H54 (cell line): ENCODE measurements around the gene NUMA1.

Experiments
- DNase-seq: peaks from one replicate; pipeline ENCODE4 v3.0.0; 2011; ENCODE audit warnings: low spot score, mixed read lengths; ENCODE audit not compliant: insufficient read length
- FAIRE-seq: peaks from 3 replicates; lab custom pipeline; 2011; peaks lifted over from hg19 to GRCh38; lab: Jason Lieb, UNC
- POLR2A ChIP-seq: IDR thresholded peaks from 2 replicates; pipeline ENCODE4 v1.6.1; 2011; ENCODE audit warnings: low read depth, mild to moderate bottlenecking, low read length

Gene NUMA1

DNA sequence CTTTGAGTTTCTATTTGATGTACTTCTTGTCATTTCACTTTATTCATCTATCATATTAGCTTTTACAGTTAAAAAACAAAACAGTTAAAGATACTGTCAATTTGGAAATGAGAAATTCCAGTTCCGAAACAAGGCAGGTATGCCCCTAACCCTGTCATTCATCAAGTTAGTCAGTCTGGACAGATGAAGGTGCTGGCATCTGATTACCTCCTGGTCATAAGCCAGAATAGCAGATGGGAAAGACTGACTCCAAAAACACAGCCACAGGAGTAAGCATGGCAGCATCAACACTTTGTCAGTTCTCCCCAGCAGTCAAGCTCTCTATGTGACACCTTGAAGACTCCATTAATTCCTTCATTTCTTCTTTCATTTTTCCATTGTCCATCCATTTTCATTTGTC is 4.6 kb upstream of the NUMA1 start:
- DNase-seq (no peak), FAIRE-seq (no peak)
- TF ChIP-seq POLR2A = no peak

DNA sequence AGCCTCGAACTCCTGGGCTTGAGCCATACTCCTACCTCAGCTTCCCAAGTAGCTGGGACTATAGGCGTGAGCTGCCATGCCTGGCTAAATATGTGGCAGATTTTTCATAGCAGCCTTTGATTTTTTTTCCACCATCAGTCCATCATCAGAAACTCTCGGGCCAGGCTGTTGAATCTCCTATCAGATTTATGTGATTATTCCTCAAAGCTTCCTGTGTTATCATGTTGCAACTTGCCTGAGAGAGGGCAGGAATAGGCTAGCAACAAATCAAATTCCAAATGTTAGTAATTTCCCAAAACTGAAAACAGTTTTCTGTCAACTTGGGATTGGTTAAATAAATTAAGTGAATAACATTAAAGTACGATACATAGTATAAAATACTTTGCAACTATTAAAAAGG is 3.7 kb upstream of the NUMA1 start:
- DNase-seq = no peak
- no peak for TF ChIP-seq POLR2A
- no peak for FAIRE-seq

DNA sequence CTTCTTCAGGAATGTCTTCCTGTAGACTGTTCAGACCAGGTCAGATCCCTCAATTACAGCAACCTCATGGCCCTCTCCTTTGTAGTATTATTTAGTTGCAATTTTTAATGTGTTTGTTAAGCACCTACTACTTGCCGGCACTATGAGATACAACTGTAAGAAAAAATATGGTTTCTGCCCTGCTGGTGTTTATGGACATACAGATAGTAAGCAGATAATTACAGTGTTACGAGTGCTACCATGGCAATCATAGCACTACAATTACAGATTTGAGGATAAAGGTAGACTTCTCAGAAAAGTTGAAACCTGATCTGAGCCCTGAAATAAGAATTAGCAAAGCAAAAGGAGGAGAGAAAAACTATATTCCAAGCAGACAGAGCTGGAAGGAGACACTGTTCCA is 3.1 kb upstream of the NUMA1 start:
- TF ChIP-seq POLR2A = no peak
- no peak for DNase-seq
- FAIRE-seq = no peak

DNA sequence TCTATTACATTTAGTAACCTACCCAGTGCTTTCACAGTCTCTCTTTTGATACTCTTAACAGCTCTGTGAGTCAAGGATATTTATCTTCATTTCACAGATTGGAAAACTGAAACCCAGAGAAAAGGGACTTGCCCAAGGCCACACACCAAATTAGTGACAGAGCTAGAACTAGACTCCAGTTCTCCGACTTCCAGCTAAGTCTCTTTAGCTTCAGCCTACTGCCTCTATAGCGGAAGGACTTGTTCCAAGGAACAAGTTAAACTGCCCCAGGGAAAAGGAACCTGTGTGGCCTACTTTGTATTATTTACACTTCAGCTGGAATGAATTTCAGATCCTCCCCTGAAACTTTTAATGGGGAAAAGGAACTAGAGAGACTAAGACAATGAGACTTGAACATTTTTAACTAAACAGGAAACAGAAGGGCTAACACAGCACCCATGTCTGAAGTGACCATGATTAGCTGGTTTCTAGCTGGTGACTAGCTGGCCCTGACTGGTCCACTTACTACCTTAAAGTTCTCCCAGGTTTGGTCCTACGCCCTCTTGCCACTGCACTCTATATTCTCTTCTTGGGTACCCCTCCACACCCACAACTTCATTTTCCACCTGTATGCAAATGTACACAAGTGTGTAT is 1.6 kb upstream of the NUMA1 start:
- TF ChIP-seq POLR2A = no peak
- DNase-seq = no peak
- no peak for FAIRE-seq

GRCh38 chr11:72081184-72081644 is 872 bp upstream of the NUMA1 start:
- FAIRE-seq (no peak), DNase-seq (no peak)
- TF ChIP-seq POLR2A = no peak

DNA sequence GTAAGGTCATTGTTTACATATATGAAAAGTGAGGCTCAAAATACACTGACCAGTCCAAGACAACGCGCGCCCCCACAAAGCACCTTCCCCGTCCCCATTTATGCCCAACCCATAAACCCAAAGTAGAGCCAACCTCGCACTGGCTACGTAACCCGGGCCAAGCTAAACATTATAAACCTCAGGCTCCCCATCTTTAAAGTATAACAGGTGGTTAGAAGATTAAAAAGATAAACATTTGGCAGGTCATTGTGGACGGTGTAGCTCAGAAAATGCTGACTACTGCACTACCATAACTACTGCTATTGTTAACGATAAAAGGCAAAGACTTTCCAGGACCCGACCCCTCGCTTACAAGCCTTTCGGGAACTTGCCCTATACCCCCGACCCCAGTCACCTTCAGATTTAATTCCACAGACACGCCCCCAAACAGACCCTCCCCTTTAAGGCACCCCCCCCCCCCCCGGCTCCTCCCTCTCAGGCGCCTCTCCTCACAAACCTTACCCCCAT is 470 bp downstream of the NUMA1 start:
- TF ChIP-seq POLR2A = no peak
- no peak for FAIRE-seq

DNA sequence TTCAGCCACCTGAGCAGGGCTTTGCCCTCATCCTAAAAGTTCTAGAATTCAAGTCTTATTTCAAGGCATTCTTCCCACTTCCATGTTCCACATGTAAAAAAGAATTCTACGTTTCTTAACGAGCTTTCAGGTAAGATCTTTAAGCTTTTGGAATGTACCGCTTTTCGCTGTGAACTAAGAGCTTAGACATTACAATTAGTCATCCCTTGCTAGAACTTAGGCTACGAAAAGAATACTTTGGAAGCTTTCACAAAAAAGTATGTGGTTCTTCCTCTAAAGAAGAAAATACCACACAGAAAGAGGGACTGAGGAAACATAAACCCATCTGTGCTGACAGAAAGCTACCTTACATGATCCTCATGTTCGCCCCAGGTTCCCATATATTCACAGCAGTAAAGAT is 1.9 kb downstream of the NUMA1 start:
- DNase-seq (no peak), FAIRE-seq (no peak)
- no peak for TF ChIP-seq POLR2A

More for the DNA sequence above, 470 bp downstream of the NUMA1 start:
- no peak for DNase-seq

DNA sequence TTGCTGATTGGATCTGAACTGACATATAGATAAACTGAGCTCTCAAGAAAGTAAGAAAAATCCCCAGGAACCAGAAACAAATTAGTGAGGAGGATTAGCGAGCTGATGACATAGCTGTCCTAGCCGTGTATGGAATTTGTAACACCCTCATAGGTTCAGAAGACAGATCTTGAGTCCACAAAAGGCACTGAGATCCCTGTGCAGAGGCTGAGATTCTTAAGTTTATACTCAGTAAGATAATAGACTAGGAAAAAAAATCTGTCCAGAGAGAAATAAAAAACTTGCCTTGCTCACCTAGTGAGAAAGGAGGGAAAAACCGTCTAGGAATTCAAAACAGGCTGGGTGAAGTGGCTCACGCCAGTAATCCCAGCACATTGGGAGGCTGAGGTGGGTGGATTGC is 4.6 kb downstream of the NUMA1 start:
- TF ChIP-seq POLR2A = no peak
- DNase-seq = no peak
- no peak for FAIRE-seq

GRCh38 chr11:72075109-72075508 is 5.2 kb downstream of the NUMA1 start:
- FAIRE-seq (no peak), DNase-seq (no peak)
- no peak for TF ChIP-seq POLR2A

DNA sequence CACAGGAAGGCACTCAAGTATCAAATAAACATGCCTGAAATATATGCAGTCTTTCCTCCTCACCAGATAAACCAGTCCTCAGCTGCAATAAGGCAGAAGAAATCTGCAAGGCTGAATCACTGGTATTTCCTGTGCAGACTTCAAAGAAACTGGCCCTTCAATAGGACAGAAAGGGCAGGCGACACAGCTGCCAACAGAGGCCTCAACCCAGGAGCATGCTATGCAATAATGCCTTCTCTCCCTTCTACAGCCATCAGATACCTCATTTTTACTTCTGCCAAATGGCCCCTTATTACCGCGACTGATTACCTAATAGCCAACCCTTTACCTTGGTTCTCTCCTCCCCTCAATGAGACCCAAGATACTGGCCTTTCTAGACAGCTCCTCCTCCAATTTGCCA is 8.0 kb downstream of the NUMA1 start:
- peak; percentile 41 for DNase-seq
- TF ChIP-seq POLR2A = no peak
- peak; percentile 30 for FAIRE-seq

- no peak for DNase-seq
- no peak for FAIRE-seq
- TF ChIP-seq POLR2A = no peak
Measured at GRCh38 chr11:72070491-72070890, 9.9 kb downstream of the NUMA1 start.

DNA sequence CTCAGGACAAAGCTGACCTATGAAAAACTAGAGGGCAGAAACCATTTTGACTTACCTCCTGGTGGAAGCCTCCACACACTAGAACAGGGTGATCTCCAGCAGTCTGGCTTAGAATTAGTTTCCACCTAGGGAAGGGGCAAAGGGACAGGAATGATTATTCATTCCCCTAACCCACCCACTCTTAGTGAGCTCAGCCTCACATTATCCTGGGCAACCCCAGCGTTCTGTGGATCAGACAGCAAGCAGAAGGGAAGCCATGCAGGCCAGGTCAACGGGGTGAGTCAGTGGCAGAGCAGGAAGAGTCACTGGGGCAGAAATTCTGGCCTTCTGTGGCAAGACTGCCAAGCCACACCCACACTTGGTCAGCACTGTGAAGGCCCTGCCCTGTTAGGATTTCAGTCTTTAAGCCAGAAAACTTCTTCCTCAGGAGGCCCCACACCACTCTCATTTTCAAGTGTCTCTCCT is 10.5 kb downstream of the NUMA1 start:
- FAIRE-seq (peak; percentile 82), DNase-seq (peak; percentile 69)
- TF ChIP-seq POLR2A = peak; percentile 30; the same call in 1 of the 2 replicates

- no peak for DNase-seq
- no peak for TF ChIP-seq POLR2A
- FAIRE-seq = no peak
Measured at GRCh38 chr11:72069200-72069599, 11.1 kb downstream of the NUMA1 start.

GRCh38 chr11:72067676-72068075 is 12.7 kb downstream of the NUMA1 start:
- TF ChIP-seq POLR2A = no peak
- DNase-seq (no peak), FAIRE-seq (no peak)

DNA sequence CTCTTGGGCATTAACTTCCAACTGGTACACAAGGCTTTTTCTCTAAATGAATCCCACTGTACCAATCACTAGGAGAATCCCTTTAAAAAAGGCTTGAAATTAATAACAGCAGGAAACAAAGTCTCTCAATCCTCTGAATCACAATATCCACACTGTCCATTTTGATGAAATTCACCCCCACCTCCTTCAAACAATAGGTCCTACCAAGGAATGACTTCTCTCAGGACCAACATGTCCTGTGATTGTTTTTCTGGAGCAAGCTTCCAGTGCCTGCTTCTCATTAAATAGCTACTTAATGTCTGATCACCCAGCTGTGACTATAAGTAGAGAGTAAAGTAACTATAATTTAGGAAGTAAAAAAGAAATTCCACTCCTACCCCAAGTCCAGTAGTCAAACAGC is 13.1 kb downstream of the NUMA1 start:
- no peak for TF ChIP-seq POLR2A
- DNase-seq (no peak), FAIRE-seq (no peak)
